ENCODE data around the gene LTA. TPM values are rescaled to one million over a fixed set of nuclear protein-coding genes. Genes with fewer than 3 reads are reported as not detected.

LTA gene
- total and polyA plus RNA-seq, 2 experiments from 2014 or later: not detected

- no peak overlapping the region for H3K9ac ChIP-seq
- TF ChIP-seq EZH2phosphoT487 (IDR thresholded peaks at IDR 0.05; ENCODE audit: insufficient read depth, low read depth): no peak
- TF ChIP-seq EZH2 (IDR thresholded peaks at IDR 0.05; ENCODE audit: insufficient read depth, poor library complexity, severe bottlenecking): no peak
- no peak overlapping the region for H3K27ac ChIP-seq
- in situ Hi-C loops (cut with MboI): loop anchor here (10.0 kb wide), 1 partner anchor 98 kb away; the partner anchor contains the start of gene MICB
- H3K79me2 ChIP-seq (ENCODE audit: insufficient read depth): no peaks in the 10 kb centered on the region
- WGBS, 2 experiments (ENCODE audit: low coverage in 1 of 2, low lambda C conversion rate in 2 of 2, missing lambda C conversion rate in 2 of 2): 87 to 88% methylated on average over 7 of the region's 7 CpGs
- no peaks in the 10 kb centered on the region for H3K27me3 ChIP-seq (replicated peaks; ENCODE audit: insufficient read depth)
- no peaks in the 10 kb centered on the region for H3K9me3 ChIP-seq (ENCODE audit: low read depth)
- H3K36me3 ChIP-seq (ENCODE audit: low read depth): no peaks in the 10 kb centered on the region
- H2AFZ ChIP-seq: no peak overlapping the region
- H4K20me1 ChIP-seq (ENCODE audit: insufficient read depth): no peaks in the 10 kb centered on the region
- H3K4me3 ChIP-seq: no peak overlapping the region
- no peaks in the 10 kb centered on the region for H3F3A ChIP-seq (ENCODE audit: insufficient read depth)
- DNase-seq: no peak
- no peak overlapping the region for H3K4me2 ChIP-seq (ENCODE audit: unreplicated experiment)
- H3K4me1 ChIP-seq (ENCODE audit: insufficient read depth): 0 out of 2 replicates have a peak, but pooled peaks cover 4% of the 10 kb centered on the region
- no peaks in the 10 kb centered on the region for H3K9me2 ChIP-seq (ENCODE audit: insufficient read depth)
Observed at GRCh38 chr6:31592396-31592771, 20.3 kb downstream of the LTA start.

GRCh38 chr6:31597006-31597405 lies 24.9 kb downstream of the LTA start:
- Histone ChIP-seq H3K27me3 (replicated peaks; ENCODE audit: insufficient read depth) (no peaks in the 10 kb centered on the region), H3K27ac (no peak overlapping the region), H2AFZ (no peak overlapping the region), H3K9me2 (ENCODE audit: insufficient read depth) (no peaks in the 10 kb centered on the region), H3K9me3 (ENCODE audit: low read depth) (no peaks in the 10 kb centered on the region), H3K9ac (no peak overlapping the region), H3K4me1 (ENCODE audit: insufficient read depth) (no peaks in the 10 kb centered on the region), H3K4me2 (ENCODE audit: unreplicated experiment) (no peak overlapping the region), H3K79me2 (ENCODE audit: insufficient read depth) (no peaks in the 10 kb centered on the region), H3K36me3 (ENCODE audit: low read depth) (no peaks in the 10 kb centered on the region), H3K4me3 (no peak overlapping the region), H3F3A (ENCODE audit: insufficient read depth) (no peaks in the 10 kb centered on the region), H4K20me1 (ENCODE audit: insufficient read depth) (no peaks in the 10 kb centered on the region)
- 3 to 5% methylated on average over 2 of the region's 2 CpGs for WGBS, 2 experiments (ENCODE audit: low coverage in 1 of 2, low lambda C conversion rate in 2 of 2, missing lambda C conversion rate in 2 of 2)
- in situ Hi-C loops (cut with MboI): loop anchor here (10.0 kb wide), 1 partner anchor 102 kb away; the partner anchor contains the start of gene MICB
- DNase-seq: peak; percentile 48
- TF ChIP-seq EZH2phosphoT487 (IDR thresholded peaks at IDR 0.05; ENCODE audit: insufficient read depth, low read depth): no peak
- TF ChIP-seq EZH2 (IDR thresholded peaks at IDR 0.05; ENCODE audit: insufficient read depth, poor library complexity, severe bottlenecking): no peak

DNA sequence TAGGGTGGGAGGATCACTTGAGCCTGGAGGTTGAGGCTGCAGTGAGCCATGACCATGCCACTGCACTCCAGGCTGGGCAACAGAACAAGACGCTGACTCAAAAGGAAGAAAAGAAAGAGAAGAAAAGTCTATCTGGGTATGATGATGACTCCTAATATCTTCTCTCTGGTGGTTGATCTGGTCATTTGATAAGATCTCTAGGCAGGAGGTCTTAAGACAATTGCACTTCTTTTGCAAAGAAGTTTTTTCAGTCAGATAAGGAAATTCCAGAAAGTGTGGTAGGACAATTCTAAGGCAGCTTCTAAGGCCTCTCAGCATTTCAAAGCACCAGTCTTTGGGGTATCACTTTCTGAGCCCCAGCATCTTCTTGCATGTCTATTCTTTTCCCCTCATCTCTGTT lies 35.2 kb downstream of the LTA start:
- H3K9me2 ChIP-seq (ENCODE audit: insufficient read depth): no peaks in the 10 kb centered on the region
- no peak overlapping the region for H3K27ac ChIP-seq
- TF ChIP-seq EZH2phosphoT487 (IDR thresholded peaks at IDR 0.05; ENCODE audit: insufficient read depth, low read depth) (no peak), EZH2 (IDR thresholded peaks at IDR 0.05; ENCODE audit: insufficient read depth, poor library complexity, severe bottlenecking) (no peak)
- H3F3A ChIP-seq (ENCODE audit: insufficient read depth): no peaks in the 10 kb centered on the region; the same call in 1 of the 2 replicates
- no peaks in the 10 kb centered on the region for H3K9me3 ChIP-seq (ENCODE audit: low read depth)
- H4K20me1 ChIP-seq (ENCODE audit: insufficient read depth): no peaks in the 10 kb centered on the region
- no peaks in the 10 kb centered on the region for H3K27me3 ChIP-seq (replicated peaks; ENCODE audit: insufficient read depth)
- H3K4me3 ChIP-seq: no peak overlapping the region
- WGBS, 2 experiments (ENCODE audit: low coverage in 1 of 2, low lambda C conversion rate in 2 of 2, missing lambda C conversion rate in 2 of 2): 88 to 93% methylated on average over 1 of the region's 1 CpG
- no peak overlapping the region for H2AFZ ChIP-seq
- in situ Hi-C loops (cut with MboI): no loop called here
- no peak overlapping the region for H3K9ac ChIP-seq
- no peaks in the 10 kb centered on the region for H3K4me1 ChIP-seq (ENCODE audit: insufficient read depth)
- no peak overlapping the region for H3K4me2 ChIP-seq (ENCODE audit: unreplicated experiment)
- no peaks in the 10 kb centered on the region for H3K36me3 ChIP-seq (ENCODE audit: low read depth)
- DNase-seq: no peak
- no peaks in the 10 kb centered on the region for H3K79me2 ChIP-seq (ENCODE audit: insufficient read depth)

DNA sequence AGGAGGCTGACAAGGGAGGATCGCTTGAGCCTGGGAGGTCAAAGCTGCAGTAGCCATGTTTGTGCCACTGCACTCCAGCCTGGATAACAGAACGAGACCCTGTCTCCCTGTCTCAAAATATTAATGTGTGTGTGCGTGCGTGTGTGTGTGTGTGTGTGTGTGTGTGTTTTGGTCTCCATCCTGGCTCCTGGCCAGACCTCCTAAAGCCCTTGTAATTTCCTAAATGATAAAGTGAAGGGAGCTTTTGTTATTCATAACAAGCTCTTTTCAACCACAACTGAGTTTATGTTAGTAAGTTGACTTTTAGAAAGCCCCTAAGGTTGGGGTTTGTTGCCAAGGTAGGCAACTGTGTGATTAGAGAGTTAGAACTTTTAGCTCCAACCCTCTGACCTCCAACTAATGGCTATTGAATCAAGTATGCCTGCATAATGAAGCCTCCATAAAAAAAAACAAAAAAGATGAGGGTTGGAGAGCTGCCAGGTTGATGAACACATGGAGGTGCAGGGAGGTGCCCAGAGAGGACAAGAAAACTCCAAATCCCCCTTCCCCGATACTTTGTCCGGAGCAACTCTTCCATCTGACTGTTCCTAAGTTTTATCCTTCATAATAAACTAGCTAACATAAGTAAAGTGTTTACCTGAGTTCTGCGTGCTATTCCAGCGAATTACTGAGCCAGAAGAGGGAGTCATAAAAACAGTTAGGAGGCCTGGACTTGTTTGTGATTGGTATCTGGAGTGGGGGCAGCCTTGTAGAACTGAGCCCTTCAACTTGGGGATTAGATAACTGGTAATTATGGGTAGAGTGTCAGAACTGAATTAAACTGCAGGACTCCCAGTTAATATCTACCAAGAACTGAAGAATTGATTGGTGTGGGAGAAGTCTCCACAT lies 37.7 kb downstream of the LTA start:
- Histone ChIP-seq H2AFZ (no peak overlapping the region), H3K9me2 (ENCODE audit: insufficient read depth) (no peaks in the 10 kb centered on the region), H3K4me1 (ENCODE audit: insufficient read depth) (no peaks in the 10 kb centered on the region), H3K4me3 (no peak overlapping the region), H3K27ac (no peak overlapping the region), H3K36me3 (ENCODE audit: low read depth) (no peaks in the 10 kb centered on the region), H3K9ac (no peak overlapping the region), H3F3A (ENCODE audit: insufficient read depth) (no peaks in the 10 kb centered on the region; the same call in 1 of the 2 replicates), H3K4me2 (ENCODE audit: unreplicated experiment) (no peak overlapping the region), H3K9me3 (ENCODE audit: low read depth) (no peaks in the 10 kb centered on the region), H3K79me2 (ENCODE audit: insufficient read depth) (no peaks in the 10 kb centered on the region), H3K27me3 (replicated peaks; ENCODE audit: insufficient read depth) (no peaks in the 10 kb centered on the region), H4K20me1 (ENCODE audit: insufficient read depth) (no peaks in the 10 kb centered on the region)
- TF ChIP-seq EZH2 (IDR thresholded peaks at IDR 0.05; ENCODE audit: insufficient read depth, poor library complexity, severe bottlenecking) (no peak), EZH2phosphoT487 (IDR thresholded peaks at IDR 0.05; ENCODE audit: insufficient read depth, low read depth) (no peak)
- in situ Hi-C loops (cut with MboI): no loop called here
- 66% methylated on average over 8 of the region's 8 CpGs for WGBS, 2 experiments (ENCODE audit: low coverage in 1 of 2, low lambda C conversion rate in 2 of 2, missing lambda C conversion rate in 2 of 2)
- DNase-seq: no peak

All from GM23248 (cell line).